Nephron progenitor cell (in vitro differentiated cells): ENCODE data around the gene RSPO3.

Experiments used
- DNase-seq: peaks from one replicate; pipeline ENCODE4 v3.0.0; 2021
- H3K27ac Mint-ChIP-seq: 2 replicates; pipeline ENCODE4 v1.8.0; 2021; ENCODE audit warnings: mild to moderate bottlenecking, moderate library complexity, mixed read lengths
- H3K27me3 Mint-ChIP-seq: 2 replicates; pipeline ENCODE4 v1.8.0; 2021; ENCODE audit warnings: mild to moderate bottlenecking, low read depth, mixed read lengths; ENCODE audit not compliant: poor library complexity
- H3K36me3 Mint-ChIP-seq: 2 replicates; pipeline ENCODE4 v1.8.0; 2021; ENCODE audit warnings: low read depth, mixed read lengths
- H3K4me1 Mint-ChIP-seq: 2 replicates; pipeline ENCODE4 v1.8.0; 2021; ENCODE audit warnings: mixed read lengths
- H3K4me3 Mint-ChIP-seq: 2 replicates; pipeline ENCODE4 v1.8.0; 2021; ENCODE audit warnings: mild to moderate bottlenecking, moderate library complexity, mixed read lengths
- H3K9me3 Mint-ChIP-seq: 2 replicates; pipeline ENCODE4 v1.8.0; 2021; ENCODE audit warnings: mild to moderate bottlenecking, moderate library complexity, mixed read lengths
- TF ChIP-seq, protein P1 (sequence below): fragments of 200-600 bp; sonication (generic); IDR thresholded peaks from 2 replicates; pipeline ENCODE4 v1.5.0; 2021; ENCODE audit warnings: antibody characterized with exemption

The RSPO3 gene

GRCh38 chr6:127177923-127178231, 59.4 kb downstream of the RSPO3 start:
- Mint-ChIP-seq H3K27me3 (no peaks in the 10 kb centered on the region), H3K4me3 (no peak overlapping the region), H3K36me3 (peaks cover 51% of the 10 kb centered on the region), H3K4me1 (peaks cover 44% of the 10 kb centered on the region), H3K27ac (no peak overlapping the region), H3K9me3 (peaks cover 16% of the 10 kb centered on the region)
- no peak for DNase-seq
- TF ChIP-seq, protein P1, sequence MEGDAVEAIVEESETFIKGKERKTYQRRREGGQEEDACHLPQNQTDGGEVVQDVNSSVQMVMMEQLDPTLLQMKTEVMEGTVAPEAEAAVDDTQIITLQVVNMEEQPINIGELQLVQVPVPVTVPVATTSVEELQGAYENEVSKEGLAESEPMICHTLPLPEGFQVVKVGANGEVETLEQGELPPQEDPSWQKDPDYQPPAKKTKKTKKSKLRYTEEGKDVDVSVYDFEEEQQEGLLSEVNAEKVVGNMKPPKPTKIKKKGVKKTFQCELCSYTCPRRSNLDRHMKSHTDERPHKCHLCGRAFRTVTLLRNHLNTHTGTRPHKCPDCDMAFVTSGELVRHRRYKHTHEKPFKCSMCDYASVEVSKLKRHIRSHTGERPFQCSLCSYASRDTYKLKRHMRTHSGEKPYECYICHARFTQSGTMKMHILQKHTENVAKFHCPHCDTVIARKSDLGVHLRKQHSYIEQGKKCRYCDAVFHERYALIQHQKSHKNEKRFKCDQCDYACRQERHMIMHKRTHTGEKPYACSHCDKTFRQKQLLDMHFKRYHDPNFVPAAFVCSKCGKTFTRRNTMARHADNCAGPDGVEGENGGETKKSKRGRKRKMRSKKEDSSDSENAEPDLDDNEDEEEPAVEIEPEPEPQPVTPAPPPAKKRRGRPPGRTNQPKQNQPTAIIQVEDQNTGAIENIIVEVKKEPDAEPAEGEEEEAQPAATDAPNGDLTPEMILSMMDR = no peak

DNA sequence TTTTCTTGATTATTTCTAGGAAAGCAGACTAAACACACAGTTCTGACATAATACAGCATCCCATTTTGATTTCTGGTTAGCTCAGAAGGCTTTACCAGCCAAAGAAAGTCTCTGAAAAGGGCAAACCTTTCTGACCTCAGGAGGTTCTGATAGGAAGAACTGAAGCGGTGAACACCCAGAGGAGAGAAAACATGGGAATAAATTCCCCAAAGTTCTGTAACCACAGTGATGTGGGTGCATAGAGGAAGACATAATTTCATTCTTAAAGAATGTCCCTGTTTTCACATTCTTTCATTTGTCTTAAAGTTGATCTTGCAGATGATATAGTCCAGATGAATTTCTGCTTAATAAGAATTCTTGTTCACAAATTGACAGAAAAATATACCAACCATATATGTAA, 60.3 kb downstream of the RSPO3 start:
- H3K27ac Mint-ChIP-seq = no peak overlapping the region
- TF ChIP-seq, protein P1 = no peak
- H3K4me3 Mint-ChIP-seq = no peak overlapping the region
- DNase-seq = no peak
- H3K9me3 Mint-ChIP-seq = peaks cover 16% of the 10 kb centered on the region
- no peaks in the 10 kb centered on the region for H3K27me3 Mint-ChIP-seq
- peaks cover 59% of the 10 kb centered on the region for H3K36me3 Mint-ChIP-seq
- peaks cover 40% of the 10 kb centered on the region for H3K4me1 Mint-ChIP-seq

DNA sequence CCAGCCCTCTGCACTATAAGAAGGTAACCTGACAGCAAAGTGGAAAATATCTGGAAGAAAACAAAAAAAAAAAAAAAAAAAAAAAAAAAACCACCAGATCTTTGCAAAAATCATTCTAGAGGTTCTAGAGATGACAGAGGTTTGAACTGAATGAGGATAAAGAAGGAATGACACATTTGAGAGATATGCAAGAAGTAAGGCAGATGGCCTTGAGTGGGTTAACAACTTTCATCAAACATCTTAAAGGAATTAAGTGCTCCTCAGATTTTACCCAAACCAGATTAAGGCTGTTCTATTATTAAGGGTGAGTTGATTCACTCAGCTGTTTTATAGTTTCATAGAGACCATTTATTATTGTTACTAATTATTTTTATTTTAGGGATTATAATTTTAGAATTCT, 62.0 kb downstream of the RSPO3 start:
- TF ChIP-seq, protein P1 = no peak
- no peak overlapping the region for H3K4me3 Mint-ChIP-seq
- H3K9me3 Mint-ChIP-seq = peaks cover 16% of the 10 kb centered on the region
- no peak for DNase-seq
- peaks cover 72% of the 10 kb centered on the region for H3K36me3 Mint-ChIP-seq
- H3K27me3 Mint-ChIP-seq = no peaks in the 10 kb centered on the region
- peaks cover 23% of the 10 kb centered on the region for H3K4me1 Mint-ChIP-seq
- H3K27ac Mint-ChIP-seq = no peak overlapping the region

GRCh38 chr6:127182501-127182900, 64.0 kb downstream of the RSPO3 start:
- Mint-ChIP-seq H3K4me1 (peaks cover 3% of the 10 kb centered on the region), H3K27me3 (no peaks in the 10 kb centered on the region), H3K27ac (no peak overlapping the region), H3K9me3 (peaks cover 16% of the 10 kb centered on the region), H3K36me3 (peaks cover 68% of the 10 kb centered on the region), H3K4me3 (no peak overlapping the region)
- no peak for DNase-seq
- TF ChIP-seq, protein P1 = no peak

- Mint-ChIP-seq H3K27me3 (no peaks in the 10 kb centered on the region), H3K9me3 (peaks cover 7% of the 10 kb centered on the region), H3K4me3 (no peak overlapping the region), H3K4me1 (peaks cover 4% of the 10 kb centered on the region), H3K27ac (no peak overlapping the region), H3K36me3 (peaks cover 46% of the 10 kb centered on the region)
- TF ChIP-seq, protein P1 = no peak
- no peak for DNase-seq
Observed at GRCh38 chr6:127185437-127185995, 67.0 kb downstream of the RSPO3 start.

DNA sequence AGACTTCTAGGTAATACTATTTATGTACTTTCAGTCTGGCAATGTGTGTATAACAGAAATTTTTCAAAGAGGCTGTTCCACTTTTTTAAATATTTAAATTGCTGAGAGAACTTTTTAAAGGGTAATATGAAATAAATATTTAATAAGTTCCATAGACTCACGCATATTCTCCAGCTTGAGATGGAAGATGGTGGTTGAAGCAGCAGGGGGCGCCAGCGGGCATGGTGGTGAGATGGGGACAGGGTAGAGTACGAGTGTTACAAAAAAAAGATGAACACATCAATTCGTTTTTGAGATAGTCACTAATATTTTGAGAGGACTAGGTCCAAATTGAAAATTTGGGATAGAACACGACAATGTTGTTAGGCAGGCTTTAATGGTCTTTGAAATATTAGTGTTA, 68.4 kb downstream of the RSPO3 start:
- peaks cover under 1% of the 10 kb centered on the region for H3K9me3 Mint-ChIP-seq
- TF ChIP-seq, protein P1 = peak; percentile 50
- H3K27ac Mint-ChIP-seq = no peak overlapping the region
- peak; percentile 54 for DNase-seq
- H3K4me3 Mint-ChIP-seq = no peak overlapping the region
- peaks cover 4% of the 10 kb centered on the region for H3K4me1 Mint-ChIP-seq
- H3K27me3 Mint-ChIP-seq = no peaks in the 10 kb centered on the region
- peaks cover 33% of the 10 kb centered on the region for H3K36me3 Mint-ChIP-seq
